ENCODE results near the gene TAF4.

DNA sequence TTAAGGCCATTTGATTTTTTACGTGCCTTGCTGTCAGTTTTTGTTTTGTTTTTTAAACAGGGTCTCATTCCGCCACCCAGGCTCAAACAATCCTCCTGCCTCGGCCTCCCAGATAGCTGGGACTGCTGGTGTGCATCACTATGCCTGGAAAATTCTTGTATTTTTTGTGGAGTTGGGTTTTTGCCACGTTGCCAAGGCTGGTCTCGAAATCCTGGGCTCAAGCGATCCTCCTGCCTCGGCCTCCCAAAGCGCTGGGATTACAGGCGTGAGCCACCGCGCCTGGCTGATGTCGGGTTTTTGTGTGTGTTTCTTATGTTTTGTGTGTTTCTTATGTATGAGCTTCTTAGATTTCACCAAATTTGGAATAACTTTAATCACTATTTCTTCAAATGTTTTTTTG is 104.8 kb downstream of the TAF4 start:
- TF ChIP-seq, protein P1, sequence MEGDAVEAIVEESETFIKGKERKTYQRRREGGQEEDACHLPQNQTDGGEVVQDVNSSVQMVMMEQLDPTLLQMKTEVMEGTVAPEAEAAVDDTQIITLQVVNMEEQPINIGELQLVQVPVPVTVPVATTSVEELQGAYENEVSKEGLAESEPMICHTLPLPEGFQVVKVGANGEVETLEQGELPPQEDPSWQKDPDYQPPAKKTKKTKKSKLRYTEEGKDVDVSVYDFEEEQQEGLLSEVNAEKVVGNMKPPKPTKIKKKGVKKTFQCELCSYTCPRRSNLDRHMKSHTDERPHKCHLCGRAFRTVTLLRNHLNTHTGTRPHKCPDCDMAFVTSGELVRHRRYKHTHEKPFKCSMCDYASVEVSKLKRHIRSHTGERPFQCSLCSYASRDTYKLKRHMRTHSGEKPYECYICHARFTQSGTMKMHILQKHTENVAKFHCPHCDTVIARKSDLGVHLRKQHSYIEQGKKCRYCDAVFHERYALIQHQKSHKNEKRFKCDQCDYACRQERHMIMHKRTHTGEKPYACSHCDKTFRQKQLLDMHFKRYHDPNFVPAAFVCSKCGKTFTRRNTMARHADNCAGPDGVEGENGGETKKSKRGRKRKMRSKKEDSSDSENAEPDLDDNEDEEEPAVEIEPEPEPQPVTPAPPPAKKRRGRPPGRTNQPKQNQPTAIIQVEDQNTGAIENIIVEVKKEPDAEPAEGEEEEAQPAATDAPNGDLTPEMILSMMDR (IDR thresholded peaks at IDR 0.05 in 4 of 5, conservative IDR thresholded peaks at IDR 0.05 in 1 of 5), result no peak
- no peak for TF ChIP-seq POLR2A (IDR thresholded peaks at IDR 0.05)

All from gastrocnemius medialis (tissue), 4 donors.